K562 (cell line): ENCODE measurements around the gene STAT4. TPM values are rescaled to one million over a fixed set of nuclear protein-coding genes. Genes with fewer than 3 reads are reported as not detected.

Experiments used
- ATF1 ChIP-seq, 2 experiments: fragments of 450-650 bp in 1 of 2; IDR thresholded peaks; 2 replicates each; pipeline ENCODE4 v1.6.1; 2016; ENCODE audit warnings: missing compliant biosample characterization in 1 of 2, missing genetic modification characterization in 1 of 2
- CREB1 ChIP-seq, 2 experiments: sonication (generic) in 1 of 2; formaldehyde crosslinking in 1 of 2; IDR thresholded peaks; 2 replicates each; pipeline versions ENCODE4 v1.6.1 to v1.8.0; 2012 to 2022; ENCODE audit warnings: inconsistent platforms in 1 of 2, mild to moderate bottlenecking in 1 of 2, missing genetic modification reagents in 1 of 2, moderate library complexity in 1 of 2
- DACH1 ChIP-seq: fragments of 450-650 bp; IDR thresholded peaks from 2 replicates; pipeline ENCODE4 v1.6.1; 2018; ENCODE audit not compliant: partially characterized antibody
- FOXA3 ChIP-seq, 2 experiments: fragments of 450-650 bp in 1 of 2; sonication (generic) in 1 of 2; formaldehyde crosslinking; IDR thresholded peaks in 1 of 2; conservative IDR thresholded peaks in 1 of 2; 2 replicates each; pipeline versions ENCODE4 v1.4.0 to v1.8.0; 2020 to 2022; ENCODE audit warnings: mild to moderate bottlenecking in 2 of 2, missing genetic modification reagents in 1 of 2
- FOXK2 ChIP-seq, 2 experiments: fragments of 450-650 bp; IDR thresholded peaks in 1 of 2; conservative IDR thresholded peaks in 1 of 2; 2 replicates each; pipeline ENCODE4 v1.6.1; 2016; ENCODE audit warnings: low read depth in 2 of 2, mild to moderate bottlenecking in 1 of 2
- GTF2A2 ChIP-seq: IDR thresholded peaks from 2 replicates; pipeline ENCODE4 v1.6.1; 2016; ENCODE audit warnings: mild to moderate bottlenecking, missing genetic modification characterization, missing compliant biosample characterization
- HIVEP1 ChIP-seq: fragments of 250-450 bp; sonication (Bioruptor Pico); IDR thresholded peaks from 2 replicates; pipeline ENCODE4 v1.4.0; 2020; ENCODE audit warnings: mild to moderate bottlenecking
- HNRNPLL ChIP-seq: fragments of 200-400 bp; formaldehyde crosslinking; IDR thresholded peaks from 2 replicates; pipeline ENCODE4 v1.6.1; 2017; ENCODE audit warnings: low read length, low read depth, mild to moderate bottlenecking; ENCODE audit not compliant: poor library complexity, severe bottlenecking
- KLF13 ChIP-seq: fragments of 450-650 bp; IDR thresholded peaks from 2 replicates; pipeline ENCODE4 v1.6.1; 2016; ENCODE audit warnings: missing genetic modification characterization, low read depth, mild to moderate bottlenecking, missing compliant biosample characterization, moderate library complexity, borderline replicate concordance
- LCOR ChIP-seq: sonication (generic); formaldehyde crosslinking; IDR thresholded peaks from 2 replicates; pipeline ENCODE4 v1.8.0; 2022; ENCODE audit warnings: mild to moderate bottlenecking, missing genetic modification reagents
- MYC ChIP-seq, 2 experiments: fragments of 250-450 bp in 1 of 2; sonication (Bioruptor Pico) in 1 of 2; IDR thresholded peaks; 2 replicates each; pipeline versions ENCODE4 v1.5.1 to v1.6.1; 2012 to 2021; ENCODE audit warnings: low read depth in 2 of 2, borderline replicate concordance in 1 of 2, improper control_type of control experiment in 1 of 2, low read length in 1 of 2, mild to moderate bottlenecking in 1 of 2, moderate library complexity in 1 of 2
- NONO ChIP-seq, 2 experiments: fragments of 200-400 bp in 1 of 2; fragments of 450-650 bp in 1 of 2; formaldehyde crosslinking in 1 of 2; IDR thresholded peaks; 2 replicates each; pipeline ENCODE4 v1.6.1; 2017; ENCODE audit warnings: low read depth in 2 of 2, mild to moderate bottlenecking in 2 of 2, moderate library complexity in 2 of 2, low read length in 1 of 2
- PCBP2 ChIP-seq: fragments of 200-400 bp; formaldehyde crosslinking; IDR thresholded peaks from 2 replicates; pipeline ENCODE4 v1.6.1; 2018; ENCODE audit warnings: low read length, low read depth, mild to moderate bottlenecking, moderate library complexity; ENCODE audit not compliant: poor library complexity, severe bottlenecking
- PHF20 ChIP-seq: fragments of 450-650 bp; IDR thresholded peaks from 2 replicates; pipeline ENCODE4 v1.6.1; 2018; ENCODE audit not compliant: partially characterized antibody
- PURB ChIP-seq: sonication (generic); formaldehyde crosslinking; IDR thresholded peaks from 2 replicates; pipeline ENCODE4 v1.9.0; 2021; ENCODE audit warnings: low read depth, mild to moderate bottlenecking, missing genetic modification reagents
- RBM34 ChIP-seq: fragments of 200-400 bp; formaldehyde crosslinking; IDR thresholded peaks from 2 replicates; pipeline ENCODE4 v1.6.1; 2018; ENCODE audit warnings: low read length, borderline replicate concordance; ENCODE audit not compliant: insufficient read depth
- SAP30 ChIP-seq: fragments of 200-600 bp; sonication (generic); IDR thresholded peaks from 2 replicates; pipeline ENCODE4 v1.6.1; 2012; ENCODE audit warnings: borderline replicate concordance, low read depth, mild to moderate bottlenecking, moderate library complexity, low read length, control low read depth, inconsistent platforms; ENCODE audit not compliant: insufficient read depth, poor library complexity, severe bottlenecking
- SMAD4 ChIP-seq: fragments of 250-450 bp; sonication (Bioruptor Pico); conservative IDR thresholded peaks from 2 replicates; pipeline ENCODE4 v1.8.0; 2021; ENCODE audit warnings: inconsistent platforms, mild to moderate bottlenecking, moderate library complexity
- SOX6 ChIP-seq: fragments of 450-650 bp; IDR thresholded peaks from 2 replicates; pipeline ENCODE4 v1.6.1; 2014; ENCODE audit warnings: mild to moderate bottlenecking
- SP1 ChIP-seq: sonication (generic); formaldehyde crosslinking; IDR thresholded peaks from 2 replicates; pipeline ENCODE4 v1.8.1; 2022; ENCODE audit warnings: mild to moderate bottlenecking, missing genetic modification reagents
- SRSF1 ChIP-seq: fragments of 200-400 bp; formaldehyde crosslinking; IDR thresholded peaks from 2 replicates; pipeline ENCODE4 v1.6.1; 2017; ENCODE audit warnings: mild to moderate bottlenecking, low read depth, low read length, moderate library complexity
- THAP12 ChIP-seq: fragments of 250-450 bp; sonication (Bioruptor Pico); IDR thresholded peaks from 2 replicates; pipeline ENCODE4 v1.9.0; 2021; ENCODE audit warnings: mild to moderate bottlenecking, inconsistent platforms
- ZNF274 ChIP-seq: IDR thresholded peaks from 2 replicates; pipeline ENCODE4 v1.6.1; 2011; ENCODE audit warnings: low read depth, mild to moderate bottlenecking, low read length, moderate library complexity, borderline replicate concordance
- ZNF584 ChIP-seq: fragments of 200-800 bp; sonication (Bioruptor generic); IDR thresholded peaks from 2 replicates; pipeline ENCODE4 v1.6.1; 2016; ENCODE audit warnings: low read depth, mild to moderate bottlenecking, missing genetic modification characterization, missing compliant biosample characterization
- polyA plus RNA-seq, 8 experiments: library from polyadenylated mRNA; depleted of rRNA in 4 of 8; stranded (reverse) in 5 of 8; unstranded in 3 of 8; fragments of >200 nt; fragmentation: Nextera tagmentation in 2 of 8; fragmentation: Illumina TruSeq in 1 of 8; extraction: Ambion mirVana in 2 of 8; extraction: Trizol in 1 of 8; gene quantifications; 2 replicates each; pipeline versions ENCODE4 v1.2.1 to v1.2.3, GENCODE V29; 2011 to 2014; ENCODE audit warnings: inconsistent platforms in 1 of 8, missing spikeins in 1 of 8
- total RNA-seq, 7 experiments: library from RNA; depleted of rRNA in 6 of 7; stranded (reverse); fragments of >200 nt in 6 of 7; fragmentation: Illumina TruSeq in 2 of 7; extraction: Trizol in 2 of 7; gene quantifications; 2 replicates each; pipeline versions ENCODE4 v1.2.1 to v1.2.3, GENCODE V29; 2011 to 2021; ENCODE audit warnings: low replicate concordance in 1 of 7

Gene STAT4
- total and polyA plus RNA-seq, 9 of the 15 experiments (the other 6 are each of a cell fraction or from before 2014, with no cell fraction given): 0.01 to 0.06 (median 0.03) TPM; not detected in 6

- peak; percentile 45; the same call in 1 of the 2 replicates for TF ChIP-seq ZNF274
- TF ChIP-seq SMAD4 (CRISPR knock-in tag): peak; percentile 87
- TF ChIP-seq ATF1 (CRISPR knock-in tag; IDR thresholded peaks at IDR 0.05): no peak
- peak; percentile 76 for TF ChIP-seq ATF1 (tag; IDR thresholded peaks at IDR 0.05)
- TF ChIP-seq FOXA3 (CRISPR knock-in tag; conservative IDR thresholded peaks at IDR 0.05 in 1 of 2, IDR thresholded peaks at IDR 0.05 in 1 of 2): peak in 1 of 2 experiments; percentile 35; a peak in 1 of 4 replicates
- TF ChIP-seq MYC (IDR thresholded peaks at IDR 0.05; ENCODE audit: low read depth, low read length): peak; percentile 89
- TF ChIP-seq MYC (CRISPR knock-in tag; IDR thresholded peaks at IDR 0.05; ENCODE audit: borderline replicate concordance, low read depth): no peak
- no peak for TF ChIP-seq GTF2A2 (tag)
- TF ChIP-seq ZNF584: no peak
- TF ChIP-seq HNRNPLL: peak; percentile 79
- peak; percentile 98 for TF ChIP-seq SRSF1
- TF ChIP-seq PHF20: no peak
- TF ChIP-seq SP1: peak; percentile 95
- TF ChIP-seq PCBP2: peak; percentile 48
- no peak for TF ChIP-seq THAP12 (CRISPR knock-in tag)
- TF ChIP-seq CREB1 (IDR thresholded peaks at IDR 0.05): 0 out of 2 replicates have a peak, but pooled peaks have one; percentile 34
- TF ChIP-seq CREB1 (CRISPR knock-in tag; IDR thresholded peaks at IDR 0.05): no peak
- peak; percentile 62 for TF ChIP-seq SOX6
- TF ChIP-seq KLF13: peak; percentile 72; the same call in 1 of the 2 replicates
- TF ChIP-seq NONO (IDR thresholded peaks at IDR 0.05; ENCODE audit: low read depth in 2 of 2, low read length in 1 of 2): peak; percentile 11 to 18; a peak in 1 of 4 replicates
- peak; percentile 15 for TF ChIP-seq DACH1
- TF ChIP-seq FOXK2 (conservative IDR thresholded peaks at IDR 0.05 in 1 of 2, IDR thresholded peaks at IDR 0.05 in 1 of 2; ENCODE audit: low read depth in 2 of 2): peak; percentile 75 to 83
- 0 out of 2 replicates have a peak, but pooled peaks have one; percentile 39 for TF ChIP-seq HIVEP1 (CRISPR knock-in tag)
- peak; percentile 65 for TF ChIP-seq SAP30
- no peak for TF ChIP-seq PURB (CRISPR knock-in tag)
- TF ChIP-seq RBM34: no peak
- peak; percentile 62; the same call in 1 of the 2 replicates for TF ChIP-seq LCOR (CRISPR knock-in tag)
These were observed 136.7 kb downstream of the STAT4 start, which contains the start of gene STAT1 (continued) for GRCh38 chr2:191013932-191014652.
